ENCODE data around the gene ELL2. TPM values are rescaled to one million over a fixed set of nuclear protein-coding genes. Genes with fewer than 3 reads are reported as not detected.

The ELL2 gene
- total and polyA plus RNA-seq, 2 of the 13 experiments (the other 11 are each of a cell fraction or from before 2014, with no cell fraction given) = 78.9 to 97.1 TPM

GRCh38 chr5:95842854-95843544, 118.7 kb downstream of the ELL2 start (continued):
- TF ChIP-seq ZNF543 (CRISPR knock-in tag; IDR thresholded peaks at IDR 0.05) (no peak), HOXA3 (CRISPR knock-in tag; IDR thresholded peaks at IDR 0.05) (peak; percentile 57; the same call in 1 of the 2 replicates), ZNF703 (CRISPR knock-in tag; IDR thresholded peaks at IDR 0.05; ENCODE audit: borderline replicate concordance) (no peak), ZNF264 (CRISPR knock-in tag; IDR thresholded peaks at IDR 0.05) (no peak), CEBPB (IDR thresholded peaks at IDR 0.05; ENCODE audit: borderline replicate concordance, low read depth, low read length) (no peak), SP5 (CRISPR knock-in tag; IDR thresholded peaks at IDR 0.05; ENCODE audit: borderline replicate concordance, low read depth) (peak; percentile 87), ZNF775 (CRISPR knock-in tag; IDR thresholded peaks at IDR 0.05; ENCODE audit: borderline replicate concordance) (no peak), ZMYM4 (CRISPR knock-in tag; IDR thresholded peaks at IDR 0.05) (peak; percentile 58; the same call in 1 of the 2 replicates), RELA (CRISPR knock-in tag; IDR thresholded peaks at IDR 0.05) (no peak), FOXK2 (IDR thresholded peaks at IDR 0.05) (no peak), E2F5 (CRISPR knock-in tag; conservative IDR thresholded peaks at IDR 0.05) (no peak), PBX2 (CRISPR knock-in tag; IDR thresholded peaks at IDR 0.05) (0 out of 2 replicates have a peak, but pooled peaks have one; percentile 44), ZNF562 (CRISPR knock-in tag; IDR thresholded peaks at IDR 0.05; ENCODE audit: borderline replicate concordance) (no peak), TEAD3 (CRISPR knock-in tag; optimal IDR thresholded peaks at IDR 0.05; ENCODE audit: borderline replicate concordance) (no peak), ERF (CRISPR knock-in tag; IDR thresholded peaks at IDR 0.05) (no peak), ZFP36L1 (CRISPR knock-in tag; IDR thresholded peaks at IDR 0.05) (0 out of 2 replicates have a peak, but pooled peaks have one; percentile 67), GMEB2 (CRISPR knock-in tag; IDR thresholded peaks at IDR 0.05; ENCODE audit: low read depth) (no peak)
- TF ChIP-seq, protein P1, sequence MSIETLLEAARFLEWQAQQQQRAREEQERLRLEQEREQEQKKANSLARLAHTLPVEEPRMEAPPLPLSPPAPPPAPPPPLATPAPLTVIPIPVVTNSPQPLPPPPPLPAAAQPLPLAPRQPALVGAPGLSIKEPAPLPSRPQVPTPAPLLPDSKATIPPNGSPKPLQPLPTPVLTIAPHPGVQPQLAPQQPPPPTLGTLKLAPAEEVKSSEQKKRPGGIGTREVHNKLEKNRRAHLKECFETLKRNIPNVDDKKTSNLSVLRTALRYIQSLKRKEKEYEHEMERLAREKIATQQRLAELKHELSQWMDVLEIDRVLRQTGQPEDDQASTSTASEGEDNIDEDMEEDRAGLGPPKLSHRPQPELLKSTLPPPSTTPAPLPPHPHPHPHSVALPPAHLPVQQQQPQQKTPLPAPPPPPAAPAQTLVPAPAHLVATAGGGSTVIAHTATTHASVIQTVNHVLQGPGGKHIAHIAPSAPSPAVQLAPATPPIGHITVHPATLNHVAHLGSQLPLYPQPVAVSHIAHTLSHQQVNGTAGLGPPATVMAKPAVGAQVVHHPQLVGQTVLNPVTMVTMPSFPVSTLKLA (IDR thresholded peaks at IDR 0.05) = 0 out of 2 replicates have a peak, but pooled peaks have one; percentile 9
- TF ChIP-seq, protein P2, sequence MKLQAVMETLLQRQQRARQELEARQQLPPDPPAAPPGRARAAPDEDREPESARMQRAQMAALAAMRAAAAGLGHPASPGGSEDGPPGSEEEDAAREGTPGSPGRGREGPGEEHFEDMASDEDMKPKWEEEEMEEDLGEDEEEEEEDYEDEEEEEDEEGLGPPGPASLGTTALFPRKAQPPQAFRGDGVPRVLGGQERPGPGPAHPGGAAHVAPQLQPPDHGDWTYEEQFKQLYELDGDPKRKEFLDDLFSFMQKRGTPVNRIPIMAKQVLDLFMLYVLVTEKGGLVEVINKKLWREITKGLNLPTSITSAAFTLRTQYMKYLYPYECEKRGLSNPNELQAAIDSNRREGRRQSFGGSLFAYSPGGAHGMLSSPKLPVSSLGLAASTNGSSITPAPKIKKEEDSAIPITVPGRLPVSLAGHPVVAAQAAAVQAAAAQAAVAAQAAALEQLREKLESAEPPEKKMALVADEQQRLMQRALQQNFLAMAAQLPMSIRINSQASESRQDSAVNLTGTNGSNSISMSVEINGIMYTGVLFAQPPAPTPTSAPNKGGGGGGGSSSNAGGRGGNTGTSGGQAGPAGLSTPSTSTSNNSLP (IDR thresholded peaks at IDR 0.05; ENCODE audit: low read depth, low read length) = no peak

Measured in HepG2 (cell line).